Measurements from ENCODE around the gene COMMD1.

DNA sequence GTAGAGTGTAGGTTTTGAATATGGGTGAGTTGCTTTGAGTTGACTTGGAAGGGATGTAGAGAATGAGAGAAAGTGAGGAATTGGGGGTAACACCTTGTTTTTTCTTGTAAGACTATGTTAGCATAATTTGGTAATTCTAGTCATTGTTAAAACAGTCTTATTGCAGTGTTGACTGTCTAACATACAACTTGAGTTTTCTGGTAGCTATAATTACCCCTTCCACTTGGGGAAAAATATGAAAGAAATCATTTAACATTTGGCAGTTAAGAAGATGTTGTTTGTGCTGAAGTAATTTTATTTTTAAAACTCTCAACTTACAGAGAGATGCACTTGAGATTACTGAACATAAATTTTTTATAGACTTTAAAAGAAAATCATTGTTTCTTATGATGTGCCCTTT lies 108.2 kb downstream of the COMMD1 start:
- TF ChIP-seq, protein P1, sequence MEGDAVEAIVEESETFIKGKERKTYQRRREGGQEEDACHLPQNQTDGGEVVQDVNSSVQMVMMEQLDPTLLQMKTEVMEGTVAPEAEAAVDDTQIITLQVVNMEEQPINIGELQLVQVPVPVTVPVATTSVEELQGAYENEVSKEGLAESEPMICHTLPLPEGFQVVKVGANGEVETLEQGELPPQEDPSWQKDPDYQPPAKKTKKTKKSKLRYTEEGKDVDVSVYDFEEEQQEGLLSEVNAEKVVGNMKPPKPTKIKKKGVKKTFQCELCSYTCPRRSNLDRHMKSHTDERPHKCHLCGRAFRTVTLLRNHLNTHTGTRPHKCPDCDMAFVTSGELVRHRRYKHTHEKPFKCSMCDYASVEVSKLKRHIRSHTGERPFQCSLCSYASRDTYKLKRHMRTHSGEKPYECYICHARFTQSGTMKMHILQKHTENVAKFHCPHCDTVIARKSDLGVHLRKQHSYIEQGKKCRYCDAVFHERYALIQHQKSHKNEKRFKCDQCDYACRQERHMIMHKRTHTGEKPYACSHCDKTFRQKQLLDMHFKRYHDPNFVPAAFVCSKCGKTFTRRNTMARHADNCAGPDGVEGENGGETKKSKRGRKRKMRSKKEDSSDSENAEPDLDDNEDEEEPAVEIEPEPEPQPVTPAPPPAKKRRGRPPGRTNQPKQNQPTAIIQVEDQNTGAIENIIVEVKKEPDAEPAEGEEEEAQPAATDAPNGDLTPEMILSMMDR (IDR thresholded peaks at IDR 0.05; ENCODE audit: extremely low read depth in 1 of 2, insufficient read depth in 1 of 2, low read depth in 1 of 2, low read length in 2 of 2), result no peak
- TF ChIP-seq EZH2 (IDR thresholded peaks at IDR 0.05; ENCODE audit: borderline replicate concordance, low read depth, low read length, severe bottlenecking) (no peak), POLR2AphosphoS5 (IDR thresholded peaks at IDR 0.05; ENCODE audit: insufficient read depth, low read depth, low read length) (no peak), POLR2A (IDR thresholded peaks at IDR 0.05; ENCODE audit: low read depth, low read length) (no peak), GATA2 (IDR thresholded peaks at IDR 0.05; ENCODE audit: insufficient read depth, insufficient read length, low read depth, low read length) (no peak), JUN (IDR thresholded peaks at IDR 0.05; ENCODE audit: borderline replicate concordance, insufficient read depth, insufficient read length, low read depth) (no peak), MYC (IDR thresholded peaks at IDR 0.05; ENCODE audit: low read depth, low read length) (no peak)
- TF ChIP-seq, protein P2, sequence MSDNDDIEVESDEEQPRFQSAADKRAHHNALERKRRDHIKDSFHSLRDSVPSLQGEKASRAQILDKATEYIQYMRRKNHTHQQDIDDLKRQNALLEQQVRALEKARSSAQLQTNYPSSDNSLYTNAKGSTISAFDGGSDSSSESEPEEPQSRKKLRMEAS (IDR thresholded peaks at IDR 0.05; ENCODE audit: insufficient read depth, insufficient read length), result no peak
